Endodermal cell (in vitro differentiated cells): Measurements from ENCODE around the gene GLIS1. TPM values are rescaled to one million over a fixed set of nuclear protein-coding genes. Genes with fewer than 3 reads are reported as not detected.

ENCODE experiments used
- DNase-seq: peaks from one replicate; pipeline ENCODE4 v3.0.0-alpha.2; 2017
- H3K27ac ChIP-seq: 2 replicates; pipeline ENCODE4 v1.5.1; 2013; ENCODE audit warnings: mild to moderate bottlenecking, low read depth, low read length, moderate library complexity
- H3K27me3 ChIP-seq: 2 replicates; pipeline ENCODE4 v1.6.1; 2013; ENCODE audit warnings: mild to moderate bottlenecking, low read length, moderate library complexity; ENCODE audit not compliant: insufficient read depth, control insufficient read depth, poor library complexity, severe bottlenecking
- H3K36me3 ChIP-seq: 2 replicates; pipeline ENCODE4 v1.7.0; 2013; ENCODE audit warnings: mild to moderate bottlenecking, low read length, moderate library complexity; ENCODE audit not compliant: control insufficient read depth, insufficient read depth
- H3K4me1 ChIP-seq: one replicate; pipeline ENCODE4 v1.7.0; 2013; ENCODE audit warnings: low read length; ENCODE audit not compliant: control insufficient read depth, insufficient read depth
- H3K4me3 ChIP-seq: 2 replicates; pipeline ENCODE4 v1.5.1; 2013; ENCODE audit warnings: mild to moderate bottlenecking, low read length, moderate library complexity
- H3K9ac ChIP-seq: 2 replicates; pipeline ENCODE4 v1.6.1; 2013; ENCODE audit warnings: mild to moderate bottlenecking, low read length, moderate library complexity; ENCODE audit not compliant: poor library complexity, severe bottlenecking; ENCODE audit errors: extremely low read depth
- H3K9me3 ChIP-seq: 2 replicates; pipeline ENCODE4 v1.6.1; 2013; ENCODE audit warnings: mild to moderate bottlenecking, low read length, moderate library complexity; ENCODE audit not compliant: control insufficient read depth
- H3K27ac Mint-ChIP-seq: 2 replicates; pipeline ENCODE4 v1.8.0; 2020; ENCODE audit warnings: mixed read lengths
- H3K27me3 Mint-ChIP-seq: 2 replicates; pipeline ENCODE4 v1.8.0; 2021; ENCODE audit warnings: mild to moderate bottlenecking, mixed read lengths; ENCODE audit not compliant: insufficient read depth
- H3K36me3 Mint-ChIP-seq: 2 replicates; pipeline ENCODE4 v1.8.0; 2020; ENCODE audit warnings: low read depth, mixed read lengths
- H3K4me1 Mint-ChIP-seq: 2 replicates; pipeline ENCODE4 v1.8.0; 2020; ENCODE audit warnings: mixed read lengths
- H3K4me3 Mint-ChIP-seq: 2 replicates; pipeline ENCODE4 v1.8.0; 2020; ENCODE audit warnings: mild to moderate bottlenecking, moderate library complexity, mixed read lengths
- H3K9me3 Mint-ChIP-seq: 2 replicates; pipeline ENCODE4 v1.8.0; 2020; ENCODE audit warnings: mild to moderate bottlenecking, mixed read lengths
- CTCF ChIP-seq: fragments of 200-600 bp; sonication (generic); conservative IDR thresholded peaks from 2 replicates; pipeline ENCODE4 v1.5.0; 2021; ENCODE audit warnings: antibody characterized with exemption, mild to moderate bottlenecking
- WGBS, 2 experiments: methylation state at CpG; one replicate each; pipeline versions ENCODE4 v1.1.5 to v1.1.7; 2013; ENCODE audit warnings: missing lambda C conversion rate in 2 of 2, mixed read lengths in 1 of 2; ENCODE audit not compliant: insufficient coverage in 1 of 2, insufficient read length in 1 of 2; 5-methylcytosine and 5-hydroxymethylcytosine counted together
- total RNA-seq, 2 donors: library from RNA; stranded (reverse); fragmentation: NEBNext Ultra II Directional in 1 of 2; extraction: Animal tissue kit (Norgen Biotek cat#: 25700) in 1 of 2; gene quantifications; 2 replicates in 1 of 2; 3 replicates in 1 of 2; pipeline ENCODE4 v1.2.1, GENCODE V29; 2021

Gene GLIS1
- total RNA-seq, 2 donors from 2014 or later: 2.1 to 3.9 TPM

- Mint-ChIP-seq H3K9me3 (peaks cover 11% of the 10 kb centered on the region), H3K27ac (no peak overlapping the region), H3K4me1 (peaks cover under 1% of the 10 kb centered on the region), H3K36me3 (no peaks in the 10 kb centered on the region), H3K4me3 (no peak overlapping the region), H3K27me3 (peaks cover 7% of the 10 kb centered on the region)
- Histone ChIP-seq H3K36me3 (no peaks in the 10 kb centered on the region), H3K4me3 (no peak overlapping the region), H3K9ac (no peak overlapping the region), H3K4me1 (no peaks in the 10 kb centered on the region), H3K27ac (no peak overlapping the region), H3K9me3 (no peaks in the 10 kb centered on the region), H3K27me3 (no peaks in the 10 kb centered on the region)
- 94% methylated on average over 3 of the region's 3 CpGs; no CpG with 5 or more reads in 1 of the 2 experiments for WGBS, 2 experiments
- no peak for TF ChIP-seq CTCF
- DNase-seq: no peak
Observed at GRCh38 chr1:53490351-53490750, 248.6 kb downstream of the GLIS1 start.

GRCh38 chr1:53486395-53487026 lies 252.5 kb downstream of the GLIS1 start:
- H3K27ac Mint-ChIP-seq: no peak overlapping the region
- no peak for TF ChIP-seq CTCF
- H3K9me3 Mint-ChIP-seq: peaks cover 11% of the 10 kb centered on the region
- H3K27me3 Mint-ChIP-seq: peaks cover 7% of the 10 kb centered on the region
- Histone ChIP-seq H3K4me1 (no peaks in the 10 kb centered on the region), H3K36me3 (no peaks in the 10 kb centered on the region), H3K4me3 (no peak overlapping the region), H3K9ac (no peak overlapping the region), H3K27me3 (no peaks in the 10 kb centered on the region), H3K9me3 (no peaks in the 10 kb centered on the region), H3K27ac (no peak overlapping the region)
- 77 to 83% methylated on average over 2 to 9 of the region's 9 CpGs for WGBS, 2 experiments
- H3K4me3 Mint-ChIP-seq: no peak overlapping the region
- H3K4me1 Mint-ChIP-seq: peaks cover 2% of the 10 kb centered on the region
- H3K36me3 Mint-ChIP-seq: no peaks in the 10 kb centered on the region
- DNase-seq: no peak

- Mint-ChIP-seq H3K27me3 (peaks cover 7% of the 10 kb centered on the region), H3K4me3 (no peak overlapping the region), H3K9me3 (peaks cover 11% of the 10 kb centered on the region), H3K4me1 (peaks cover 2% of the 10 kb centered on the region), H3K36me3 (no peaks in the 10 kb centered on the region), H3K27ac (no peak overlapping the region)
- no peak overlapping the region for H3K4me3 ChIP-seq
- H3K4me1 ChIP-seq: no peaks in the 10 kb centered on the region
- H3K36me3 ChIP-seq: no peaks in the 10 kb centered on the region
- peak; percentile 96 for DNase-seq
- no peaks in the 10 kb centered on the region for H3K9me3 ChIP-seq
- H3K9ac ChIP-seq: no peak overlapping the region
- no peak overlapping the region for H3K27ac ChIP-seq
- H3K27me3 ChIP-seq: no peaks in the 10 kb centered on the region
- peak; percentile 97 for TF ChIP-seq CTCF
- 37 to 40% methylated on average over 20 to 27 of the region's 27 CpGs for WGBS, 2 experiments
Observed at GRCh38 chr1:53485478-53486394, 253.2 kb downstream of the GLIS1 start.
